ENCODE data around the gene ZNF134.
A peak's percentile ranks its signal among the peaks of the same experiment; 100 is the strongest.

Gene ZNF134

GRCh38 chr19:57613941-57614743 lies at the start of gene ZNF134:
Gene ZNF134 (plus strand): TSS chr19:57614242. CDS start chr19:57619469, 5,227 bp downstream.
- DNase-seq (ENCODE audit: low read depth): peak; percentile 92

GRCh38 chr19:57566396-57567265 lies 47.4 kb upstream of the ZNF134 start:
- peak; percentile 42 for DNase-seq (ENCODE audit: low read depth)

- DNase-seq (ENCODE audit: low read depth): no peak
These were observed 43.3 kb upstream of the ZNF134 start for GRCh38 chr19:57570707-57571106.

GRCh38 chr19:57572415-57572947 lies 41.6 kb upstream of the ZNF134 start:
- DNase-seq (ENCODE audit: low read depth): no peak

DNA sequence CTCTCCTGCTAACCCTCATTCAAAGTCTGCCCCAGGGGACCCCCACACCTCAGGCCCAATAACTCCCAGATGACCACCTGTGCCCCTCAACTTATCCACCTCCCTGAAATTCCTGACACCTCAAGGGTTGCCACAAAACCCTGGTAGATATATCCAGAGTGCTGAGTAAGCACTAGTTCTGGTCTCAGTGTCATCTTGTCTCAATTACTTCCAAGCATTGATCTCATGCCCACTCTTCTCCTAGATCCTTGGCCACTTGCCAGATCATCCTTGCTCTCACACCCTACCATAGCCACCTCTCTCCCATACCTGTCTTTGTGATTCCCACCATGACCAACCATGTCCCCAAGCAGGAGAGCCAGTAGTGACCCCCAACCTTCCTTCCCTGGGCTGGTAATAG lies 37.4 kb upstream of the ZNF134 start:
- DNase-seq (ENCODE audit: low read depth): no peak

- DNase-seq (ENCODE audit: low read depth): peak; percentile 99
These were observed 35.4 kb upstream of the ZNF134 start, which contains the start of gene ZNF416 for GRCh38 chr19:57578487-57579205. Gene ZNF416 (minus strand): TSS chr19:57578911. CDS start chr19:57578704, 207 bp downstream.

DNA sequence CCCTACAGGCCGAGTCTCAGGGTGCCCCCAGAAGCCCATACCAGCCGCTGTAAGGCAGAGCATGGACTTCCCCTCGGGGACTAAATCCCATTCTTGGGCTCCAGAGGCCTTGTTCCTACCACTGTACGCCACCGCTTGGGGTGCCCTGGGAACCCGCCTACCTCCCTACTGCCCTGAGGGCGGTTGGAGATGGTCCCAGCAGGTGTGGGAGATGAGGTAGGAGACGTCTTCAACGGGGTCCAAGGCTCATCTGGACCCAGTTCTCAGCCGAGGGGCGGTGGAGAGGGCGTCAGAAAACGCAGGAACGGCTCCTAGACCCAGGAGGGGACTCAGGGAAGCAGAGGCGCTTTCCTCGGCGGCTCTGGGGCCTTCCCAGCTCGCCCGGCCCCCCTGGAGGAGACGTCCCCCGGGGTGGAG lies 30.9 kb upstream of the ZNF134 start:
- no peak for DNase-seq (ENCODE audit: low read depth)

DNA sequence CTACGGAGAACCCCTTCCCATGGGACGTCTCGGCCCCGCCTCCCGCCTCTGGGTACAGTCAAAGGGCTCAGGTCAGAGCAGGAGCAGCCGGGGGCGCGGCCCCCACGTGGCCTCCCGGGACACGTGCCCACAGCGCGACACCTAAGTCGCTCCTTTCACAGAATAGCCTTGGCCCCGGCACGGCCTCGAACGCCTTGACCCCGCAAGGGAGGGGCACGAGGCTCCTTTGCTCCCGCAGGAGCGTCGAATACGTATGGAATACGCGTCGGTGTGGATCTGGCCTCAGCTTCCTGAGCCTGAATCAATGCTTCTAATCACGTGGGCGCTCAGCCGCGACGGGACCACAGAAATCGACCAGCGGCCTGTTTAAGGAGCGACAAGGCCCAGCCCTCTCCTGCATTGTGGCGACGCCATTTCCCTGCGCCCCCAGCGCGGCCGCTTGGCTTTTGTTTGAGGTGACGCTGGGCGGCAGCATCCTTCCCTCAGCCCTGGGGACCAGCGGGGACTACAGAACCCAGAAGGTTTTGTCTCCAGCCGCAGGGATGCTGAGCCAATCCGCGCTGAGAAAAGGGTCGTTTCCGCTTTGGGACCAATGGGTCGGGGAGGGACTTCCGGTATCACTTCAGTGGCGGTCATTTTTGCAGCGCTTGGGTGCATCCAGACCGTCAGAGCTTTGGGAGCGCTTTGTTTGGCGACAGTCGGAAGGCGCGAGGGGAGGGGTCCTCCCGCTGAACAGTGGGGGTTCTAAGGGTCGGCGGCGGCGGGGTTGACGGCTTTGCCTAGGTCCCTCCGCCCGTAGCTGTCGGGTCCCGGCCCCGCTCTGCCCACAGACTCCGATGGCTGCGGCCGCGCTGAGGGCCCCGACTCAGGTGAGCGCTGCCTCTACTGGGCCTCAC lies 30.3 kb upstream of the ZNF134 start, which contains the start of gene ZIK1:
Gene ZIK1 (plus strand): TSS at position 625 of the 896 bp plus-strand sequence. CDS start 212 bp downstream, at position 837.
- peak; percentile 91 for DNase-seq (ENCODE audit: low read depth)

- peak; percentile 84 for DNase-seq (ENCODE audit: low read depth)
These were observed 26.5 kb upstream of the ZNF134 start for GRCh38 chr19:57587529-57587928.

- no peak for DNase-seq (ENCODE audit: low read depth)
These were observed 14.7 kb upstream of the ZNF134 start for GRCh38 chr19:57599377-57599760.

DNA sequence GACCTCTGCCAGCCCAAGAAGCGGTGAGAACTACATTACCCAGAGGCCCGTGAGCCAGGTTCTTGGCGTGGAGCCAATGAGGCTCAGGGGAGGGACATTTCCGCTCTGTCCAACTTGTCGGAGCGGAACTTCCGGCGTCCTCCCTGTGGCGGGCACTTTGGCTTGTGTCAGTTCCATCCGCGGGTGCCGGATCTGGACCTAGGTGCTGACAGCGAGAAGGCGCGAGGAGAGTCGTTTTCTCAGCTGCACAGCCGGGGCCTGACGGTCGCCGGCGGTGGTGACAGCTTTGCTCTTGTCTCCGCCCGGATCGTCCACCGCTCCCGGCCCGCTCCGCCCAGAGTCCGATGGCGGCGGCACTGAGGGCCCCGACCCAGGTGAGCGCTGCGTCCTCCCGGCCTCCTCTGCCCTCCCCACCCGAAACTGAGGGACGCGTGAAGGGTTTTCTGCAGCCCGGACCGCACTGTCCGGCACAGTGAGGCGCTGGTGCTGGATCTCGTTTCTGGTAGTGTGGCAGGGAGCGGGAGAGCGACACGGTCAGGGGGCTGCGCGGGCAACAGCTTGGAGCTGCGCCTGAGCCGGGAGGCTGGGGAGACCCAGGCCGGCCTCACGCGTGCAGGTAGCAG lies 14.2 kb upstream of the ZNF134 start, which contains the start of gene ZNF530:
Gene ZNF530 (plus strand): TSS at position 125 of the 623 bp plus-strand sequence. CDS start 4,461 bp downstream, outside the sequence.
- peak; percentile 88 for DNase-seq (ENCODE audit: low read depth)

DNA sequence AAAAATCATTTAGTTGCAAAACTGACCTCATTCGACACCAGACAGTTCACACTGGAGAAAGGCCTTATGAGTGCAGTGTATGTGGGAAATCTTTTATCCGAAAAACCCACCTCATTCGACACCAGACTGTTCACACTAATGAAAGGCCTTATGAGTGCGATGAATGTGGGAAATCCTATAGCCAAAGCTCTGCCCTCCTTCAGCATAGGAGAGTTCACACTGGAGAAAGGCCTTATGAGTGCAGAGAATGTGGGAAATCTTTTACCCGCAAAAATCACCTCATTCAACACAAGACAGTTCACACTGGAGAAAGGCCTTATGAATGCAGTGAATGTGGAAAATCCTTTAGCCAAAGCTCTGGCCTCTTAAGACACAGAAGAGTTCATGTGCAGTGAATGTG lies 7.1 kb upstream of the ZNF134 start:
- DNase-seq (ENCODE audit: low read depth): no peak

GRCh38 chr19:57611113-57611512 lies 2.9 kb upstream of the ZNF134 start:
- no peak for DNase-seq (ENCODE audit: low read depth)

DNA sequence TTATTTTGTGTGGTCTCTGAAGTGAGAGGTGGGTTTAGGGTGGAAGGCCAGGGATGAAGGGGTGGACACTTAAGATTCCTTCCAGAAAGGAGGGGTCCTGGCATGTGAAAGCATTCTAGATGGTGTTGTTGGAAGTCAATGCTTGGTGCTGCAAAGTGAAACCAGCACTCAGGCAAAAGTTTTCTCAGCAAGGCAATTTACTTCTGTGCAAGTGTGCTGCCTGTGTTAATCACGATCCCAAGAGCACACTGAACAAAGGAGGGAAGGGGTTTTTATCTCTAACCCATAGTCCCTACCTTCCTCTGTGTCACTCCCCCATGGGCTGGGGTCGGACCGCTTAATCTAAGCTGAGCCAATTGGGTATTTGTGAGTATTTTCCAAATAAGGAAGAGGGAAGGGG lies 1.3 kb downstream of the ZNF134 start:
- no peak for DNase-seq (ENCODE audit: low read depth)

DNA sequence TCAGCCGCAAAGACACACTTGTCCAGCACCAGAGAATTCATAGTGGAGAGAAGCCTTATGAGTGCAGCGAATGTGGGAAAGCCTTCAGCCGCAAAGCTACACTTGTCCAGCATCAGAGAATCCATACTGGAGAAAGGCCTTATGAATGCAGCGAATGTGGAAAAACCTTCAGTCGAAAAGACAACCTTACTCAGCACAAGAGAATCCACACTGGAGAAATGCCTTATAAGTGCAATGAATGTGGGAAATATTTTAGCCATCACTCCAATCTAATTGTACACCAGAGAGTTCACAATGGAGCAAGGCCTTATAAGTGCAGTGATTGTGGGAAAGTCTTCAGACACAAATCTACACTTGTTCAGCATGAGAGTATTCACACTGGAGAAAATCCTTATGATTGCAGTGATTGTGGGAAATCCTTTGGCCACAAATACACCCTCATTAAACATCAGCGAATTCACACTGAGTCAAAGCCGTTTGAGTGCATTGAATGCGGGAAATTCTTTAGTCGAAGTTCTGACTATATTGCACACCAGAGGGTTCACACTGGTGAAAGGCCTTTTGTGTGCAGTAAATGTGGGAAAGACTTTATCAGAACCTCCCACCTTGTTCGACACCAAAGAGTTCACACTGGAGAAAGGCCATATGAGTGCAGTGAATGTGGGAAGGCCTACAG lies 6.8 kb downstream of the ZNF134 start:
- DNase-seq (ENCODE audit: low read depth): peak; percentile 24

DNA sequence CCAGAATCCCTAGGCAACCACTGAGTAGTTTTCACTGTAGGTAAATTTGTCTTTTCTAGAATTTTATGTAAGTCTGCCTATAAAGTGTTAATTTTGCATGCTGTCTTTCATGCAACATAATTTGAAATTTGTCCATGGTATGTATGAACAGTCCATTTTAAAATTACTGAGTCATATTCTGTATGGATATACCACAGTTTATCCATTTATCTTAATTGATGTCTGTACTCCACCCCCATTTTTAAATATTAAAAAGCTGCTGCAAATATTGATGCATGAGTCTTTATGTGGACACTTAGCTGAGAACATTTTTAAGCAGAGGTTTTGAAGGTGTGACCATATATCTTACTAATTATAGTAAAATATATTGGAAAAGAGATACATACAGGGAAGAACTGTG lies 9.0 kb downstream of the ZNF134 start:
- no peak for DNase-seq (ENCODE audit: low read depth)

GRCh38 chr19:57632987-57633831 lies 19.2 kb downstream of the ZNF134 start, which contains the start of gene ZNF211:
Gene ZNF211 (plus strand): TSS chr19:57633168. CDS start chr19:57633347, 179 bp downstream.
- peak; percentile 95 for DNase-seq (ENCODE audit: low read depth)

- no peak for DNase-seq (ENCODE audit: low read depth)
These were observed 19.7 kb downstream of the ZNF134 start for GRCh38 chr19:57633832-57634131.

GRCh38 chr19:57637379-57637778 lies 23.3 kb downstream of the ZNF134 start:
- DNase-seq (ENCODE audit: low read depth): no peak
